ENCODE results near the gene THOC2. TPM values are rescaled to one million over a fixed set of nuclear protein-coding genes. Genes with fewer than 3 reads are reported as not detected.

THOC2 gene
- total RNA-seq = 75.2 TPM

GRCh38 chrX:123732670-123733363, at the start of gene THOC2:
TSS of gene THOC2 (minus strand) at chrX:123733052. CDS start at chrX:123733022, 30 bp downstream.

Small RNA genes lying within 50 kb of the gene (small RNA-seq; reads per million reads assigned to genes)
- gene AL030996.1 (not detected), gene RNU7-69P (not detected)

Other genes starting within 250 kb of the THOC2 start
- gene XIAP, start 127.0 kb upstream of the THOC2 start, total RNA-seq = 102 TPM
- gene STAG2, start 228.7 kb upstream of the THOC2 start, total RNA-seq = 114 TPM